ENCODE results near the gene TMEM54.

Gene TMEM54

GRCh38 chr1:32861904-32862695, 39.1 kb downstream of the TMEM54 start:
- no peak for DNase-seq

- DNase-seq: no peak
Measured at GRCh38 chr1:32860566-32860965, 40.6 kb downstream of the TMEM54 start.

DNA sequence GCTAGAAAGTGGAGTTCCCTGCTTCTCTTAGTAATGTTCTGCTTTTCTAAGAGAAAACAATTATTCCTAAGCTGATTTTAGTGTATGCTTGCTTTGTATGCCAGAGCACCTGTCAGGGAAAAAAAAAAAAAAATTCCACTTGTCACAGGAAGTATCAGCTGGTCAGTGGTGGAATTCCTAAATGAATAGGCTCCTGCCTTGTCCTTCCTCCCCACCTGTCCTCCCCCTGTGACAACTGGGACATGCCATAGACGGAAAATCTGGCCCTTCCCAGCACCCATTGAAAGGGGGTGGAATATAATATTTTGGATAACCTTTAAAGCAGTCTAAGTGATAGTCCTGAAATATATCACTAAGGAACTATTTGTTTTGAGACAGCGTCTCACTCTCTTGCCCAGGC, 41.3 kb downstream of the TMEM54 start:
- no peak for DNase-seq

GRCh38 chr1:32858791-32859190, 42.4 kb downstream of the TMEM54 start:
- no peak for DNase-seq

GRCh38 chr1:32858136-32858535, 43.1 kb downstream of the TMEM54 start:
- DNase-seq: no peak

- DNase-seq: no peak
Measured at GRCh38 chr1:32855861-32856617, 45.1 kb downstream of the TMEM54 start.

DNA sequence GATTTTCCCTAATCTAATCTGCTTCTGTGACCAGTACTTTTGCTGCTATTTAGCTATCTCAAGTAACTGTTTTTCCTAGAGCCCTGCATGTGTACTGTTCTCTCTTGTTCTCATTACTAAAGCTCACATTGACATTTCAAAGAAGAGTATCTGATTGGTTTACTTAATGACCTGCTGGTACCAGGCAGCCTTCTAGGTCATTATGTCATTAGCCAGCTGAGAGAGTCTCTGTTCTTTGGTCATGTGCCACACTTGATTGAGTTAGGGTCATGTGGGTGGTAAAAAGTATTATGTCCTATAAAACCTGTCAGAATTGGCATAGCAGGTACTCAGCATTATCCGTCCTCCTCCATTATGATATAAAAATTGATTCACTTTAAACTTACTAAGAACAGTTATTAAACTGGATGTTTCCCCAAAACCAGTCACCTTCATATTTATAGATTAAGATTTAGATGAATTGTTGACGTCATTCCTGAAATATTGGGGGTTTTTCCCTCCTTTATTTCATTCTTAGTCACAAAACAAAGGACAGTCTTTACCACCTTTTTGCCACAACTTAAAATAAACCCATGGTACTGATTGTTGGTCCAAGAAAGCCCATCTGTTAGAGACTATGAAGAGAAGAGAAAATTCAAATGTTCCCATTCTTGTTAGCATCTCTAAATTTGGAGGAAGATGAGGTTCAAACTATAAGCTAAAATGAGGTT, 52.7 kb downstream of the TMEM54 start:
- DNase-seq: no peak

Data from stimulated activated CD4-positive, alpha-beta T cell treated with anti-CD3 and anti-CD28 coated beads, Interleukin-12 subunit alpha, Interleukin-12 subunit beta, amount 100 ng/mL, for 4 hours (primary cell).